ENCODE results near the gene ADGRG6. TPM values are rescaled to one million over a fixed set of nuclear protein-coding genes. Genes with fewer than 3 reads are reported as not detected.

Gene ADGRG6
- polyA plus RNA-seq, 1 of the 3 experiments (the other 2 are of a cell fraction), result 61.5 TPM

GRCh38 chr6:142328070-142328469 lies 26.3 kb downstream of the ADGRG6 start:
- no peak overlapping the region for H2AFZ ChIP-seq (ENCODE audit: low read depth)
- POLR2A ChIA-PET, result no interaction called here
- TF ChIP-seq RFX5 (IDR thresholded peaks at IDR 0.05; ENCODE audit: low read length) (no peak), MAX (IDR thresholded peaks at IDR 0.05; ENCODE audit: low read depth) (no peak), MEF2A (IDR thresholded peaks at IDR 0.05; ENCODE audit: borderline replicate concordance, low read depth) (no peak), GABPA (IDR thresholded peaks at IDR 0.05; ENCODE audit: low read depth) (no peak), FOXM1 (IDR thresholded peaks at IDR 0.05; ENCODE audit: low read depth) (no peak), IRF3 (IDR thresholded peaks at IDR 0.05; ENCODE audit: low read depth, low read length) (no peak), RXRA (IDR thresholded peaks at IDR 0.05; ENCODE audit: borderline replicate concordance, low read depth) (no peak), JUND (IDR thresholded peaks at IDR 0.05) (no peak), EZH2phosphoT487 (IDR thresholded peaks at IDR 0.05; ENCODE audit: borderline replicate concordance, low read depth) (no peak), RAD21 (IDR thresholded peaks at IDR 0.05; ENCODE audit: low read length) (no peak), GATA2 (CRISPR knock-in tag; IDR thresholded peaks at IDR 0.05) (no peak), USF2 (IDR thresholded peaks at IDR 0.05; ENCODE audit: borderline replicate concordance, low read depth, low read length) (no peak), SIN3A (IDR thresholded peaks at IDR 0.05; ENCODE audit: borderline replicate concordance, low read depth, low read length) (no peak), ZBTB33 (IDR thresholded peaks at IDR 0.05; ENCODE audit: borderline replicate concordance, low read depth) (no peak), POLR2AphosphoS5 (IDR thresholded peaks at IDR 0.05; ENCODE audit: low read depth, low read length) (no peak), TCF12 (IDR thresholded peaks at IDR 0.05) (no peak), RCOR1 (IDR thresholded peaks at IDR 0.05; ENCODE audit: low read length) (no peak), SMC3 (IDR thresholded peaks at IDR 0.05; ENCODE audit: low read depth, low read length) (no peak), ELF1 (IDR thresholded peaks at IDR 0.05) (no peak)
- DNase-seq, result no peak
- H4K20me1 ChIP-seq (ENCODE audit: insufficient read depth), result no peaks in the 10 kb centered on the region
- 0 out of 2 replicates have a peak overlapping the region, but pooled peaks have one; percentile 27 for H3K4me2 ChIP-seq
- peaks cover 0 to 4% of the 10 kb centered on the region in 2 experiments; a peak in 2 of 4 replicates for H3K4me1 ChIP-seq (ENCODE audit: control insufficient read depth in 1 of 2, insufficient read depth in 2 of 2, low read depth in 1 of 2, low read length in 1 of 2)
- H3K27ac ChIP-seq (ENCODE audit: low read depth in 2 of 2, low read length in 1 of 2), result peak overlapping the region; percentile 76 to 93; a peak in 3 of 4 replicates
- H3F3A ChIP-seq (replicated peaks; ENCODE audit: insufficient read depth), result peaks cover 26% of the 10 kb centered on the region
- CTCF ChIA-PET, result no interaction called here
- no peak overlapping the region for H3K4me3 ChIP-seq (ENCODE audit: low read depth in 2 of 2, low read length in 1 of 2)
- H3K27me3 ChIP-seq (ENCODE audit: insufficient read depth), result no peaks in the 10 kb centered on the region
- peaks cover 0 to 4% of the 10 kb centered on the region in 2 experiments for H3K36me3 ChIP-seq (replicated peaks in 1 of 2; ENCODE audit: control insufficient read depth in 1 of 2, insufficient read depth in 2 of 2, low read length in 1 of 2)
- H3K9ac ChIP-seq, result peak overlapping the region; percentile 10; the same call in 1 of the 2 replicates
- H3K9me3 ChIP-seq, result no peaks in the 10 kb centered on the region
- peaks cover 87% of the 10 kb centered on the region for H3K79me2 ChIP-seq (ENCODE audit: insufficient read depth)
- H3K9me2 ChIP-seq, result no peaks in the 10 kb centered on the region
- WGBS (ENCODE audit: low lambda C conversion rate), result 46% methylated on average over 2 of the region's 2 CpGs
